AG10803 (cell line): ENCODE results near the gene POLA2.

Experiments
- DNase-seq: peaks from one replicate; pipeline ENCODE4 v3.0.0; 2010; ENCODE audit warnings: low read depth
- H3K4me3 ChIP-seq: 2 replicates; pipeline ENCODE4 v1.5.1; 2011; ENCODE audit warnings: mild to moderate bottlenecking, low read length, control low read depth
- TF ChIP-seq, protein P1 (sequence below): conservative IDR thresholded peaks from 2 replicates; pipeline ENCODE4 v1.5.1; 2011; ENCODE audit warnings: mild to moderate bottlenecking, low read length, control low read depth, inconsistent platforms

Gene POLA2, protein sequence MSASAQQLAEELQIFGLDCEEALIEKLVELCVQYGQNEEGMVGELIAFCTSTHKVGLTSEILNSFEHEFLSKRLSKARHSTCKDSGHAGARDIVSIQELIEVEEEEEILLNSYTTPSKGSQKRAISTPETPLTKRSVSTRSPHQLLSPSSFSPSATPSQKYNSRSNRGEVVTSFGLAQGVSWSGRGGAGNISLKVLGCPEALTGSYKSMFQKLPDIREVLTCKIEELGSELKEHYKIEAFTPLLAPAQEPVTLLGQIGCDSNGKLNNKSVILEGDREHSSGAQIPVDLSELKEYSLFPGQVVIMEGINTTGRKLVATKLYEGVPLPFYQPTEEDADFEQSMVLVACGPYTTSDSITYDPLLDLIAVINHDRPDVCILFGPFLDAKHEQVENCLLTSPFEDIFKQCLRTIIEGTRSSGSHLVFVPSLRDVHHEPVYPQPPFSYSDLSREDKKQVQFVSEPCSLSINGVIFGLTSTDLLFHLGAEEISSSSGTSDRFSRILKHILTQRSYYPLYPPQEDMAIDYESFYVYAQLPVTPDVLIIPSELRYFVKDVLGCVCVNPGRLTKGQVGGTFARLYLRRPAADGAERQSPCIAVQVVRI

DNA sequence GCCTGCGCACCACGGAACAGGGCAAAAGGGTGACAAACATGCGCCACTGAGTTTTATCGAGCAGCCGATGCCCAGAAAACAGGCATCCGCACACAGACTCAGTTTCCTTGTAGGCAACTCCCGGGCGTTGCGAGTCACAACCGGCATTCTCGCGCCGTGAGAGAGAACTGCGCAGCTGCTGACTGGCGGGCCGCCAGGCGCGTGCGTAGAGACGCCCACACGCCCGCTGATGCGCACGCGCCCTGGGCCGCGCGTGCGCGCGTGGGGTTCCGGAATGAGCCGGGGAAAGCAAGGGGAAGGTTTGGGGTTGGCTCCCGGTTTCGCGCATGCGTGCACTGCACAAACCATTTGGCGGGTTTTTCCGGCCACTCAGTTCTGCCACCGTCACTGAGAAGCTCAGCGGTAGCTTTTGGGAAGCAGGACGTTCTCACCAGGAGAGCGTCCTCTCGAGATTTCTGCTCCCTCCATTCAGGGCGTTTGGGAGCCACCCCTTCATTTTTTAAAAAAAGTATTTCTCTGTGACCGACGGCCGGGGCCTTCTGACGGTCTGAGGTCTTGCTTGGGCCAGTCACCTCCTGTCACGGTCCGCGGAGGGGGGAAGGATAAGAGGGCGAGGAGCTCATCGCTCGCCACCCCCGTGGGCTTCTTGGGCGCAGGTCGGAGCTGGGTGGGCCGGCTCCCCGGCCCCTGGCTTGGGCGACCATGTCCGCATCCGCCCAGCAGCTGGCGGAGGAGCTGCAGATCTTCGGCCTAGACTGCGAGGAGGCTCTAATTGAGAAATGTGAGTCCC, at the start of gene POLA2:
POLA2 (plus strand) TSS at position 372 of the 790 bp plus-strand sequence; CDS start at position 703, 331 bp downstream.
- H3K4me3 ChIP-seq, result peak within 1 kb of the TSS; percentile 91
- peak; percentile 92 for DNase-seq
- TF ChIP-seq, protein P1, sequence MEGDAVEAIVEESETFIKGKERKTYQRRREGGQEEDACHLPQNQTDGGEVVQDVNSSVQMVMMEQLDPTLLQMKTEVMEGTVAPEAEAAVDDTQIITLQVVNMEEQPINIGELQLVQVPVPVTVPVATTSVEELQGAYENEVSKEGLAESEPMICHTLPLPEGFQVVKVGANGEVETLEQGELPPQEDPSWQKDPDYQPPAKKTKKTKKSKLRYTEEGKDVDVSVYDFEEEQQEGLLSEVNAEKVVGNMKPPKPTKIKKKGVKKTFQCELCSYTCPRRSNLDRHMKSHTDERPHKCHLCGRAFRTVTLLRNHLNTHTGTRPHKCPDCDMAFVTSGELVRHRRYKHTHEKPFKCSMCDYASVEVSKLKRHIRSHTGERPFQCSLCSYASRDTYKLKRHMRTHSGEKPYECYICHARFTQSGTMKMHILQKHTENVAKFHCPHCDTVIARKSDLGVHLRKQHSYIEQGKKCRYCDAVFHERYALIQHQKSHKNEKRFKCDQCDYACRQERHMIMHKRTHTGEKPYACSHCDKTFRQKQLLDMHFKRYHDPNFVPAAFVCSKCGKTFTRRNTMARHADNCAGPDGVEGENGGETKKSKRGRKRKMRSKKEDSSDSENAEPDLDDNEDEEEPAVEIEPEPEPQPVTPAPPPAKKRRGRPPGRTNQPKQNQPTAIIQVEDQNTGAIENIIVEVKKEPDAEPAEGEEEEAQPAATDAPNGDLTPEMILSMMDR, result no peak

DNA sequence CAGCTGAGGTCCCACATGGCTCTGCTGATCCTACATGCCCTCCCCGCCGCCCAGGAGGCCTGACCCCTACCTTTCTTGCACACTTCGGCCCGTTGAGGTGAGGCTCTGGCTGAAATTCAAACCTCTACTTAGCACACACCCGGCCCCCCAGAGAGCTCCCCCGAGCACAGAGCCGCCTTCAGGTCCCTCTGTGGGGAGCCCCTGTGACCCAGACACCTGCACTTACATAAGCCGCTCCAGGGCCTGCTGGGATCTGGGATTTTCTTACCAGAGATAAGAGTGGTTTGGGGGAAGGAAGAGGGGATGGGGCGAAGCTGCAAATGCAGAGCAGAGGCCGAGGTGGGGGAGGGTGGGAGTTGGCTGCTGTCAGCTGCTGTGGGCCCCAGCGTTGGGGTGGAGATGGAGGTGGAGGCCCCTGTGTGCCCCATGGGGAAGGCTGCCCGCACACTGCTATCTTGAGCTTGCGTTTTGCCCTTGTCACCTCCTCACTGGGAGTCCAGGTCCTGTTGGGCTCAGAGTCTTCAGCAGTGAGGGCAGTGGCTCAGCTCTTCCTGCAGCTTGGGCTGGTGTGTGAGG, 49.4 kb upstream of the POLA2 start:
- TF ChIP-seq, protein P1, result no peak
- H3K4me3 ChIP-seq, result no peak overlapping the region
- DNase-seq, result no peak

DNA sequence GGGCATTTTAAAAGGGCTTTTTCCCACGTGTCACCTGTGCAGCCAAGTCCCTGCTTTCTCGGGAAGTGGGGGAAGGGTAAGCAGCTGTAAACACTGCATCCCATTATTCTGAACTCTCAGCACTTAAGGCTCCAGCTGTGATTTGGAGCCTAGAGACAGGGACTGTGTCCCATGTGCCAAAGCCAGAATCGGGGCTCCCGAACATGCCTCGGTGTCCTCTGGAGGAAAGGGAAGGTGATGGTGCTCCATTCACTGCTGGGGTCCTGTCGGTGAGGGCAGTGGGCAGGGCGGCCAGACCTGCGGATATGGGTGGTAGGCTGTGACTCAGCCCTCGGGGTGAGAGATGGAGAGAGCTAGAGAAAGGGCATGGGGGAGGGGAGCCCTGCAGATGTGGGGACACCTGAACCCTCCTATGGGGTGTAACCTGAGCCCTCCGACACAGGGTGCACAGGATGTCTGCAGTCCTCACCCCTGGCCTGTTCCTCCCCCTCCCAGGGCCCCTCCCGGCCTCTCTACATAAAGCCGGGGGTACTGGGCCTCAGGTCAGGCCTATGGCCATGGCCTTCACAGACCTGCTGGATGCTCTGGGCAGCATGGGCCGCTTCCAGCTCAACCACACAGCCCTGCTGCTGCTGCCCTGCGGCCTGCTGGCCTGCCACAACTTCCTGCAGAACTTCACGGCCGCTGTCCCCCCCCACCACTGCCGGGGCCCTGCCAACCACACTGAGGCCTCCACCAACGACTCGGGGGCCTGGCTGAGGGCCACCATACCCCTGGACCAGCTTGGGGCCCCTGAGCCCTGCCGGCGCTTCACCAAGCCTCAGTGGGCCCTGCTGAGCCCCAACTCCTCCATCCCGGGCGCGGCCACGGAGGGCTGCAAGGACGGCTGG, 48.2 kb upstream of the POLA2 start:
- no peak overlapping the region for H3K4me3 ChIP-seq
- DNase-seq, result no peak
- TF ChIP-seq, protein P1, result no peak

DNA sequence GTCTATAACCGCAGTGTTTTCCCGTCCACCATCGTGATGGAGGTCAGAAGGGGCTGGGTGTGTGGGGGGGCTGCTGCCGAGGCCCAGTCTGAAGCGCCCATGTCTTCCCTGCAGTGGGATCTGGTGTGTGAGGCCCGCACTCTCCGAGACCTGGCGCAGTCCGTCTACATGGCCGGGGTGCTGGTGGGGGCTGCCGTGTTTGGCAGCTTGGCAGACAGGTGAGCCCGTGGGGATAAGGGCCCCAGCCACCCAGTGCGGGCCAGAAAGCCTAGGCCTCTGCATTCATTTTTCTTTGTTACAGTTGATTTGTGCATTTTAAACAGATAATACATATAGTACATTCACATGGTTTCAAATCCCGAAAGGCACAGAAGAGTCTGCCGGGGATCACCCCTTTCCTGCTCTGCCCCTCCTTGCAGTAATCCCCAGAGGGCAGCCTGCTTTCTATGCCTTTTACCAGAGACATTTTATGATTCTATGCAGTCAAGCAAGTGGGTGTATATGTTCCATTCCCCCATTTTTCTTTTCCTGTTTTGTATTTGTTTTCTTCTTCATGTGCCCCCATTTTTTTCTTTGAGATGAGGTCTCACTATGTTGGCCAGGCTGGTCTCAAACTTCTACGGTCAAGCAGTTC, 47.4 kb upstream of the POLA2 start:
- no peak overlapping the region for H3K4me3 ChIP-seq
- TF ChIP-seq, protein P1, result no peak
- DNase-seq, result no peak

DNA sequence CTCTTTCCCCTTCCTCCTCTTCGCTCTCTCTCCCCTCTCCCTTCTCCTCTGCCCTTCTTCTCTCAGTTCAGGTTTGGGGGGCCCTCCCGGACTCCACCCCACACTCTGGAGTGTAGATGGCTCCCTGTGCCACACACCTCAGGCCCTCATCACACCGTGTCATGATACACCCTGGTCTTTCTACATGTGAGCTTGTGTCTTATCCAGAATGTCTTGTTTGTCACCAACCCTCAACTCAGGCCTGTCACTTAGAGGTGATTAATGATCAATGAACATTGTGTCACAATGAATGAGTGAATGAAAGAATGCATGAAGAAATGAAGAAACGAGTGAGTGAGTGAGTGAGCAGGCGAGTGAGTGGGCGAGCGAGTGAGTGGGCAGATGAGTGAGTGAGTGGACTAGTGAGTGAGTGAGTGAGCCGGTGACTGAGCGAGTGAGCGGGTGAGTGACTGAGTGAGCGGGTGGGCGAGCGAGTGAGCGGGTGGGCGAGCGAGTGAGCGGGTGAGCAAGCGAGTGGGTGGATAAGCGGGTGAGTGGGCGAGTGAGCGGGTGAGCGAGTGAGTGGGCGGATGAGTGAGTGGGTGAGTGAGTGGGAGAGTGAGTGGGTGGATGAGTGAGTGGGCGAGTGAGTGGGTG, 46.2 kb upstream of the POLA2 start:
- H3K4me3 ChIP-seq, result no peak overlapping the region
- DNase-seq, result no peak
- TF ChIP-seq, protein P1, result no peak
